HFFc6 (cell line): ENCODE data around the gene PTGFR. TPM values are rescaled to one million over a fixed set of nuclear protein-coding genes. Genes with fewer than 3 reads are reported as not detected.

Source experiments
- DNase-seq: peaks from one replicate; pipeline ENCODE4 v3.0.0-alpha.2; 2018
- H3K27ac Mint-ChIP-seq: 2 replicates; pipeline ENCODE4 v1.8.0; 2020; ENCODE audit warnings: mild to moderate bottlenecking, mixed read lengths
- H3K27me3 Mint-ChIP-seq: 2 replicates; pipeline ENCODE4 v1.8.0; 2021; ENCODE audit warnings: mild to moderate bottlenecking, moderate library complexity, mixed read lengths; ENCODE audit not compliant: insufficient read depth
- H3K36me3 Mint-ChIP-seq: 2 replicates; pipeline ENCODE4 v1.8.0; 2021; ENCODE audit warnings: low read depth, mixed read lengths
- H3K4me1 Mint-ChIP-seq: 2 replicates; pipeline ENCODE4 v1.8.0; 2020; ENCODE audit warnings: low read depth, mixed read lengths
- H3K4me3 Mint-ChIP-seq: 2 replicates; pipeline ENCODE4 v1.8.0; 2020; ENCODE audit warnings: mild to moderate bottlenecking, moderate library complexity, mixed read lengths
- H3K9me3 Mint-ChIP-seq: 2 replicates; pipeline ENCODE4 v1.8.0; 2020; ENCODE audit warnings: mild to moderate bottlenecking, mixed read lengths
- total RNA-seq, 6 experiments: library from RNA; stranded (reverse); fragmentation: NEBNext Ultra II Directional; extraction: Animal tissue kit (Norgen Biotek cat#: 25700); gene quantifications; 2 replicates in 1 of 6; 3 replicates in 5 of 6; pipeline ENCODE4 v1.2.3, GENCODE V29; 2021
- TF ChIP-seq, protein P1 (sequence below): fragments of 200-600 bp; sonication (generic); IDR thresholded peaks from 2 replicates; pipeline ENCODE4 v1.5.0; 2021; ENCODE audit warnings: antibody characterized with exemption, mild to moderate bottlenecking

The PTGFR gene
- total RNA-seq, 6 experiments from 2014 or later: 11.2 to 20.3 (median 17.1) TPM

GRCh38 chr1:78554840-78555239 is 64.1 kb downstream of the PTGFR start:
- H3K4me3 Mint-ChIP-seq: no peak overlapping the region
- TF ChIP-seq, protein P1, sequence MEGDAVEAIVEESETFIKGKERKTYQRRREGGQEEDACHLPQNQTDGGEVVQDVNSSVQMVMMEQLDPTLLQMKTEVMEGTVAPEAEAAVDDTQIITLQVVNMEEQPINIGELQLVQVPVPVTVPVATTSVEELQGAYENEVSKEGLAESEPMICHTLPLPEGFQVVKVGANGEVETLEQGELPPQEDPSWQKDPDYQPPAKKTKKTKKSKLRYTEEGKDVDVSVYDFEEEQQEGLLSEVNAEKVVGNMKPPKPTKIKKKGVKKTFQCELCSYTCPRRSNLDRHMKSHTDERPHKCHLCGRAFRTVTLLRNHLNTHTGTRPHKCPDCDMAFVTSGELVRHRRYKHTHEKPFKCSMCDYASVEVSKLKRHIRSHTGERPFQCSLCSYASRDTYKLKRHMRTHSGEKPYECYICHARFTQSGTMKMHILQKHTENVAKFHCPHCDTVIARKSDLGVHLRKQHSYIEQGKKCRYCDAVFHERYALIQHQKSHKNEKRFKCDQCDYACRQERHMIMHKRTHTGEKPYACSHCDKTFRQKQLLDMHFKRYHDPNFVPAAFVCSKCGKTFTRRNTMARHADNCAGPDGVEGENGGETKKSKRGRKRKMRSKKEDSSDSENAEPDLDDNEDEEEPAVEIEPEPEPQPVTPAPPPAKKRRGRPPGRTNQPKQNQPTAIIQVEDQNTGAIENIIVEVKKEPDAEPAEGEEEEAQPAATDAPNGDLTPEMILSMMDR: no peak
- no peak for DNase-seq
- H3K4me1 Mint-ChIP-seq: peaks cover 4% of the 10 kb centered on the region
- peaks cover 1% of the 10 kb centered on the region; the same call in 1 of the 2 replicates for H3K27me3 Mint-ChIP-seq
- H3K36me3 Mint-ChIP-seq: peaks cover 29% of the 10 kb centered on the region
- no peak overlapping the region for H3K27ac Mint-ChIP-seq
- H3K9me3 Mint-ChIP-seq: peaks cover 37% of the 10 kb centered on the region

GRCh38 chr1:78559680-78560079 is 68.9 kb downstream of the PTGFR start:
- Mint-ChIP-seq H3K27me3 (no peaks in the 10 kb centered on the region; the same call in 1 of the 2 replicates), H3K4me3 (no peak overlapping the region), H3K36me3 (peaks cover 14% of the 10 kb centered on the region), H3K9me3 (peaks cover 13% of the 10 kb centered on the region), H3K4me1 (no peaks in the 10 kb centered on the region), H3K27ac (no peak overlapping the region)
- TF ChIP-seq, protein P1: no peak
- no peak for DNase-seq

DNA sequence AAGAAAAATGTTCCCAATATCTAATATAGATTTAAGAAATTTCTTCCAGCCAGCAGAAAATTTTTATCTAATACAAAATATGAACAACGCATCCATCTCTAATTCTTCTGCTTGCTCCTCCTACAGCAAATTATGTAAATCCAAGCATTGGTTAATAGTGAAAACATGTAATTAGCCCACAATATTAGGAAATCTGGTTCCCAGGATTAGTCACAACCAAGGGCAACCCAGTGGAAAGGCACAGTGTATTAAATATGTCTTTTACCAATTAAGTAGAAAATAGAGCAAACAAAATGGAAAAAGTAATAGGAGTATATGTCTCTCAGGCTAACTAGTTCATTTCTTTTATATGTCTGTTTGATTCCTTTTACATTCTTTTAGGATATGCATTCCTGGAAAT is 70.0 kb downstream of the PTGFR start:
- Mint-ChIP-seq H3K27ac (no peak overlapping the region), H3K9me3 (peaks cover 4% of the 10 kb centered on the region; the same call in 1 of the 2 replicates), H3K27me3 (no peaks in the 10 kb centered on the region; the same call in 1 of the 2 replicates), H3K4me3 (no peak overlapping the region), H3K4me1 (no peaks in the 10 kb centered on the region), H3K36me3 (peaks cover 4% of the 10 kb centered on the region; the same call in 1 of the 2 replicates)
- TF ChIP-seq, protein P1: no peak
- DNase-seq: no peak

GRCh38 chr1:78561856-78562255 is 71.1 kb downstream of the PTGFR start:
- Mint-ChIP-seq H3K9me3 (no peaks in the 10 kb centered on the region), H3K4me3 (no peak overlapping the region), H3K27me3 (no peaks in the 10 kb centered on the region; the same call in 1 of the 2 replicates), H3K4me1 (no peaks in the 10 kb centered on the region), H3K36me3 (no peaks in the 10 kb centered on the region), H3K27ac (no peak overlapping the region)
- DNase-seq: no peak
- TF ChIP-seq, protein P1: no peak

- Mint-ChIP-seq H3K4me1 (no peaks in the 10 kb centered on the region), H3K9me3 (no peaks in the 10 kb centered on the region), H3K36me3 (no peaks in the 10 kb centered on the region), H3K27ac (no peak overlapping the region), H3K4me3 (no peak overlapping the region), H3K27me3 (no peaks in the 10 kb centered on the region; the same call in 1 of the 2 replicates)
- no peak for DNase-seq
- TF ChIP-seq, protein P1: no peak
Measured at GRCh38 chr1:78565393-78565792, 74.6 kb downstream of the PTGFR start.

- H3K27ac Mint-ChIP-seq: no peak overlapping the region
Measured at GRCh38 chr1:78570539-78570938, 79.8 kb downstream of the PTGFR start.

More at GRCh38 chr1:78570539-78570938, 79.8 kb downstream of the PTGFR start:
- Mint-ChIP-seq H3K4me3 (no peak overlapping the region), H3K27me3 (no peaks in the 10 kb centered on the region), H3K9me3 (no peaks in the 10 kb centered on the region), H3K36me3 (no peaks in the 10 kb centered on the region), H3K4me1 (peaks cover 4% of the 10 kb centered on the region; the same call in 1 of the 2 replicates)
- no peak for DNase-seq
- TF ChIP-seq, protein P1: peak; percentile 30; the same call in 1 of the 2 replicates
